Stimulated activated CD4-positive, alpha-beta T cell treated with anti-CD3 and anti-CD28 coated beads, TNF-alpha, amount 100 ng/mL, for 1 hour (primary cell): Measurements from ENCODE around the gene C4BPB.

Experiments
- DNase-seq, 3 donors: peaks; one replicate each; pipeline ENCODE4 v3.0.0-alpha.2; 2020; ENCODE audit warnings: low read depth in 3 of 3, low spot score in 1 of 3

C4BPB gene

GRCh38 chr1:207139616-207140015, 51.0 kb downstream of the C4BPB start:
- DNase-seq: no peak

DNA sequence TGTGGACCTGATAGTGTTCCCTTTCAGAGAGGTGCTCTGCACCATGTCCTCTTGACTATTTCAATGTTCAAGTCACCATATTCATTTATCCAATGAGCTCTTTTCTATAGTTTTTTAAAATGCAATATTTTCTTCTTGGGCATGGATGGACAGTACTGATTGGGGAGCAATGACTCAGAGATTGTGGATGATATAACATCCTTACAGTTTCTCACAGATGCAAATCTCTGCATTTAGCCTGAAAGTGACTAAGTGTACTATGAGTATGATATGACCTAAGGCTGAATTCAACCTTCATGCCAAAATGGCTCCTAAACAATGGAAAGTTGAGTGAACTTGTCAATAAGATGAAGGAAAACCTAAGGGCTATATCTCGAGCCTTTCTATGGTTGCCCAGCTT, 51.9 kb downstream of the C4BPB start:
- no peak for DNase-seq

DNA sequence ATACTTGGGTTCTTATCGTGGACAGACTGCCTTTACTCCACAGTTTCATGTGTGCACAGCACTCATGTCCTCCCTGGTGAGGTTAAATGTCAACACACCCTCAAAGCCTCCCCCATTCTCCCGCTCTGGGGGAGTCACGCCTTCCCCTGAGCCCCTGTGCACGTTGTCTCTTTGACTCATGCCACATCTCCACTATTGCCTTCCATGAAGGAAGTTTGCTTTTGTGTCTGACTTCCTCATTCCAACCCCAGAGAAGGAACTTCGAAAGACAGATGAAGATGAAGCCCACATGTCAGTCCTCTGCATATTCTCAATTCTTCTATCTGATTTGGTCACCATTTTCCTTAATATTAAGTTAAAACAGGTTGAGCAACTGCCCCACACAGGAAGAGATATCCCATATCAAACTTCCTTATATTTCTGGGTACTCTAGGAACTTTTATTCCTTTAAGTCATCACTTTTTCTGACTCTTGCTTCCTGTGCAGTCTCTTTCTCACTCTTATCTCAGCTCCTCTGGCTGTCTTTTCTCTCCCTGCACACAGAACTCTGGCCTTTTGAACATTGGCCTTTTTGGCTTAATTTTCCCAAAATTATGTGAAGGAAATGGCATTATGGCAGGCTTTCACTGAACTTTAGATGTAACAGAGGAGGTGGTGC, 56.9 kb downstream of the C4BPB start:
- DNase-seq: no peak
